IPS-15b (cell line): Measurements from ENCODE around the gene TMC1.

ENCODE experiments used
- H3K27me3 ChIP-seq: one replicate; pipeline ENCODE4 v1.6.1; 2013; ENCODE audit warnings: low read length; ENCODE audit not compliant: control insufficient read depth, insufficient read depth
- H3K36me3 ChIP-seq: one replicate; pipeline ENCODE4 v1.6.1; 2013; ENCODE audit warnings: low read length; ENCODE audit not compliant: control insufficient read depth, insufficient read depth
- H3K4me1 ChIP-seq: one replicate; pipeline ENCODE4 v1.6.1; 2013; ENCODE audit warnings: mild to moderate bottlenecking, low read length; ENCODE audit not compliant: control insufficient read depth, insufficient read depth
- H3K4me3 ChIP-seq: one replicate; pipeline ENCODE4 v1.5.1; 2013; ENCODE audit warnings: low read depth, low read length
- H3K9ac ChIP-seq: one replicate; pipeline ENCODE4 v1.6.1; 2013; ENCODE audit warnings: low read depth, mild to moderate bottlenecking, low read length
- H3K9me3 ChIP-seq: one replicate; pipeline ENCODE4 v1.6.1; 2013; ENCODE audit warnings: mild to moderate bottlenecking, low read length; ENCODE audit not compliant: control insufficient read depth, insufficient read depth

Gene TMC1

GRCh38 chr9:72701510-72701909 is 180.1 kb downstream of the TMC1 start:
- no peaks in the 10 kb centered on the region for H3K4me1 ChIP-seq
- H3K4me3 ChIP-seq, result no peak overlapping the region
- no peaks in the 10 kb centered on the region for H3K27me3 ChIP-seq
- H3K36me3 ChIP-seq, result no peaks in the 10 kb centered on the region
- no peak overlapping the region for H3K9ac ChIP-seq
- H3K9me3 ChIP-seq, result no peaks in the 10 kb centered on the region

GRCh38 chr9:72703574-72703973 is 182.2 kb downstream of the TMC1 start:
- Histone ChIP-seq H3K9ac (no peak overlapping the region), H3K4me1 (no peaks in the 10 kb centered on the region), H3K36me3 (no peaks in the 10 kb centered on the region), H3K4me3 (no peak overlapping the region), H3K27me3 (no peaks in the 10 kb centered on the region), H3K9me3 (no peaks in the 10 kb centered on the region)

GRCh38 chr9:72704688-72705375 is 183.4 kb downstream of the TMC1 start:
- Histone ChIP-seq H3K9ac (no peak overlapping the region), H3K9me3 (no peaks in the 10 kb centered on the region), H3K36me3 (no peaks in the 10 kb centered on the region), H3K27me3 (no peaks in the 10 kb centered on the region), H3K4me1 (no peaks in the 10 kb centered on the region), H3K4me3 (no peak overlapping the region)

GRCh38 chr9:72718503-72718902 is 197.1 kb downstream of the TMC1 start:
- Histone ChIP-seq H3K4me1 (peaks cover 10% of the 10 kb centered on the region), H3K9ac (no peak overlapping the region), H3K4me3 (no peak overlapping the region), H3K9me3 (no peaks in the 10 kb centered on the region), H3K36me3 (no peaks in the 10 kb centered on the region), H3K27me3 (no peaks in the 10 kb centered on the region)

- peaks cover 10% of the 10 kb centered on the region for H3K4me1 ChIP-seq
- H3K27me3 ChIP-seq, result no peaks in the 10 kb centered on the region
- H3K36me3 ChIP-seq, result no peaks in the 10 kb centered on the region
- no peak overlapping the region for H3K9ac ChIP-seq
- no peak overlapping the region for H3K4me3 ChIP-seq
- H3K9me3 ChIP-seq, result no peaks in the 10 kb centered on the region
Measured at GRCh38 chr9:72721067-72721466, 199.7 kb downstream of the TMC1 start.

- Histone ChIP-seq H3K27me3 (no peaks in the 10 kb centered on the region), H3K36me3 (no peaks in the 10 kb centered on the region), H3K4me3 (no peak overlapping the region), H3K4me1 (peaks cover 25% of the 10 kb centered on the region), H3K9me3 (peaks cover 6% of the 10 kb centered on the region), H3K9ac (no peak overlapping the region)
Measured at GRCh38 chr9:72726947-72727346, 205.5 kb downstream of the TMC1 start.

GRCh38 chr9:72728031-72728770 is 206.8 kb downstream of the TMC1 start:
- Histone ChIP-seq H3K36me3 (no peaks in the 10 kb centered on the region), H3K4me1 (peaks cover 25% of the 10 kb centered on the region), H3K27me3 (no peaks in the 10 kb centered on the region), H3K9me3 (peaks cover 6% of the 10 kb centered on the region), H3K4me3 (no peak overlapping the region), H3K9ac (peak overlapping the region; percentile 18)

- H3K4me3 ChIP-seq, result no peak overlapping the region
- peaks cover 6% of the 10 kb centered on the region for H3K9me3 ChIP-seq
- H3K4me1 ChIP-seq, result peaks cover 6% of the 10 kb centered on the region
- no peak overlapping the region for H3K9ac ChIP-seq
- no peaks in the 10 kb centered on the region for H3K27me3 ChIP-seq
- H3K36me3 ChIP-seq, result no peaks in the 10 kb centered on the region
Measured at GRCh38 chr9:72733895-72734294, 212.5 kb downstream of the TMC1 start.

- H3K9me3 ChIP-seq, result peaks cover 6% of the 10 kb centered on the region
- H3K4me3 ChIP-seq, result no peak overlapping the region
- no peaks in the 10 kb centered on the region for H3K36me3 ChIP-seq
- no peak overlapping the region for H3K9ac ChIP-seq
- H3K27me3 ChIP-seq, result no peaks in the 10 kb centered on the region
- H3K4me1 ChIP-seq, result no peaks in the 10 kb centered on the region
Measured at GRCh38 chr9:72734631-72735030, 213.2 kb downstream of the TMC1 start.

GRCh38 chr9:72743836-72744235 is 222.4 kb downstream of the TMC1 start:
- Histone ChIP-seq H3K4me1 (no peaks in the 10 kb centered on the region), H3K9ac (no peak overlapping the region), H3K9me3 (no peaks in the 10 kb centered on the region), H3K4me3 (no peak overlapping the region), H3K36me3 (no peaks in the 10 kb centered on the region), H3K27me3 (no peaks in the 10 kb centered on the region)

GRCh38 chr9:72749276-72749675 is 227.9 kb downstream of the TMC1 start:
- Histone ChIP-seq H3K27me3 (no peaks in the 10 kb centered on the region), H3K9me3 (no peaks in the 10 kb centered on the region), H3K4me3 (no peak overlapping the region), H3K36me3 (no peaks in the 10 kb centered on the region), H3K4me1 (no peaks in the 10 kb centered on the region), H3K9ac (no peak overlapping the region)

GRCh38 chr9:72751541-72751940 is 230.1 kb downstream of the TMC1 start:
- Histone ChIP-seq H3K4me1 (no peaks in the 10 kb centered on the region), H3K27me3 (no peaks in the 10 kb centered on the region), H3K36me3 (no peaks in the 10 kb centered on the region), H3K9me3 (no peaks in the 10 kb centered on the region), H3K4me3 (no peak overlapping the region), H3K9ac (no peak overlapping the region)
